M059J (cell line): ENCODE measurements around the gene KCNK4. TPM values are rescaled to one million over a fixed set of nuclear protein-coding genes. Genes with fewer than 3 reads are reported as not detected.
"Not testable (repeated sequence)": the region's sequence is repeated elsewhere in the genome, so short reads cannot be mapped to it uniquely, and the experiment has no call there.

Experiments used
- DNase-seq: peaks from one replicate; pipeline ENCODE4 v3.0.0-alpha.2; 2012; ENCODE audit warnings: low read depth
- total RNA-seq: library from RNA; depleted of rRNA; stranded (reverse); fragments of >200 nt; shearing (Covaris generic); gene quantifications from 2 replicates; pipeline ENCODE4 v1.2.3, GENCODE V29; 2014

Gene KCNK4
- total RNA-seq, 1 experiment from 2014 or later: 0.10 TPM

- DNase-seq: no peak
These were observed 15.9 kb downstream of the KCNK4 start for GRCh38 chr11:64306876-64307622.

- DNase-seq: not testable (repeated sequence)
These were observed 16.7 kb downstream of the KCNK4 start for GRCh38 chr11:64307795-64308194.

GRCh38 chr11:64312947-64313346, 21.8 kb downstream of the KCNK4 start:
- no peak for DNase-seq

- no peak for DNase-seq
These were observed 22.5 kb downstream of the KCNK4 start for GRCh38 chr11:64313491-64314145.

GRCh38 chr11:64314146-64314804, 23.2 kb downstream of the KCNK4 start:
- DNase-seq: peak; percentile 27

GRCh38 chr11:64314805-64315561, 23.9 kb downstream of the KCNK4 start:
- DNase-seq: no peak

- not testable (repeated sequence) for DNase-seq
These were observed 24.8 kb downstream of the KCNK4 start for GRCh38 chr11:64315667-64316526.

GRCh38 chr11:64316672-64317324, 25.7 kb downstream of the KCNK4 start:
- DNase-seq: peak; percentile 68

GRCh38 chr11:64317325-64317960, 26.3 kb downstream of the KCNK4 start, which contains the start of gene TRMT112:
Gene TRMT112, minus strand, starts transcription at chr11:64317559. Its CDS starts 33 bp downstream, at chr11:64317526.
- DNase-seq: peak; percentile 99

GRCh38 chr11:64317961-64318765, 27.1 kb downstream of the KCNK4 start, which contains the start of gene PRDX5:
Gene PRDX5, plus strand, starts transcription at chr11:64318121. Its CDS starts 95 bp downstream, at chr11:64318216.
- DNase-seq: peak; percentile 97

GRCh38 chr11:64318766-64319761, 28.0 kb downstream of the KCNK4 start:
- DNase-seq: no peak

GRCh38 chr11:64320556-64320955, 29.5 kb downstream of the KCNK4 start:
- no peak for DNase-seq

GRCh38 chr11:64321026-64321425, 29.9 kb downstream of the KCNK4 start:
- no peak for DNase-seq

- DNase-seq: peak; percentile 78
These were observed 30.4 kb downstream of the KCNK4 start for GRCh38 chr11:64321533-64321932.

GRCh38 chr11:64322925-64323260, 31.8 kb downstream of the KCNK4 start:
- no peak for DNase-seq

GRCh38 chr11:64323373-64323772, 32.3 kb downstream of the KCNK4 start:
- DNase-seq: no peak

- DNase-seq: not testable (repeated sequence)
These were observed 32.9 kb downstream of the KCNK4 start for GRCh38 chr11:64323984-64324383.
